Measurements from ENCODE around the gene MINDY2. TPM values are rescaled to one million over a fixed set of nuclear protein-coding genes. Genes with fewer than 3 reads are reported as not detected.

Gene MINDY2
- total and polyA plus RNA-seq, 2 donors (not counting 1 experiment from before 2014, with no cell fraction given), result 21.1 to 22.3 TPM

GRCh38 chr15:58770519-58770856, 614 bp upstream of the MINDY2 start:
- Histone ChIP-seq H3K4me3 (replicated peaks in 1 of 4; ENCODE audit: control extremely low read depth in 1 of 4, insufficient read depth in 1 of 4, low read depth in 3 of 4, low read length in 4 of 4) (peak overlapping the region; percentile 48 to 97 (median 59)), H3K4me1 (ENCODE audit: control insufficient read depth, extremely low read depth, insufficient read depth, low read length) (peaks cover 2% of the 10 kb centered on the region), H3K27ac (ENCODE audit: insufficient read depth, low read length) (peak overlapping the region; percentile 79), H3K9ac (ENCODE audit: insufficient read depth, low read length) (peak overlapping the region; percentile 43), H3K79me2 (ENCODE audit: control insufficient read depth, insufficient read depth, low read length) (peaks cover 35% of the 10 kb centered on the region), H3K27me3 (ENCODE audit: control insufficient read depth, insufficient read depth, low read length) (no peaks in the 10 kb centered on the region), H4K20me1 (ENCODE audit: control insufficient read depth, extremely low read depth, insufficient read depth, low read length) (no peaks in the 10 kb centered on the region), H3K4me2 (ENCODE audit: extremely low read depth, insufficient read depth, low read length) (peak overlapping the region; percentile 89), H2AFZ (ENCODE audit: low read length) (peak overlapping the region; percentile 70), H3K9me3 (ENCODE audit: control insufficient read depth, insufficient read depth, low read depth, low read length) (no peaks in the 10 kb centered on the region), H3K36me3 (ENCODE audit: control insufficient read depth, insufficient read depth, low read length) (no peaks in the 10 kb centered on the region)
- TF ChIP-seq EZH2 (IDR thresholded peaks at IDR 0.05; ENCODE audit: low read length, missing control alignments), result no peak
- TF ChIP-seq CTCF (conservative IDR thresholded peaks at IDR 0.05 in 1 of 2, IDR thresholded peaks at IDR 0.05 in 1 of 2; ENCODE audit: low read depth in 1 of 2, low read length in 2 of 2), result peak in 1 of 2 donors; percentile 18
- DNase-seq (ENCODE audit: low read depth in 2 of 2), result peak; percentile 84 to 95

DNA sequence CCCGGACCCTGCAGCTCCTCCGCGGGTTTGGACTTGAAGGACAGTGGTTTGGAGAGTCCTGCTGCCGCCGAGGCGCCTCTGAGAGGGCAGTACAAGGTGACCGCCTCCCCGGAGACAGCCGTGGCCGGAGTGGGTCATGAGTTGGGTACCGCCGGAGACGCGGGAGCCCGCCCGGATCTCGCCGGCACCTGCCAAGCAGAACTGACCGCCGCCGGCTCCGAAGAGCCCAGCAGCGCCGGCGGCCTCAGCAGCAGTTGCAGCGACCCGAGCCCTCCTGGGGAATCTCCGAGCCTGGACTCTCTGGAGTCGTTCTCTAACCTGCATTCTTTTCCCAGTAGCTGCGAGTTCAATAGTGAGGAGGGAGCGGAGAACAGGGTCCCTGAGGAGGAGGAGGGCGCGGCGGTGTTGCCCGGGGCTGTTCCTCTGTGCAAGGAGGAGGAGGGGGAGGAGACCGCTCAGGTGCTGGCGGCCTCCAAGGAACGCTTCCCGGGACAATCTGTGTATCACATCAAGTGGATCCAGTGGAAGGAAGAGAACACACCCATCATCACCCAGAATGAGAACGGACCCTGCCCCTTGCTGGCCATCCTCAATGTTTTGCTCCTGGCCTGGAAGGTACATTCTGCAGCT, 634 bp downstream of the MINDY2 start:
- Histone ChIP-seq H3K4me1 (ENCODE audit: control insufficient read depth, extremely low read depth, insufficient read depth, low read length) (peaks cover 2% of the 10 kb centered on the region), H3K27ac (ENCODE audit: insufficient read depth, low read length) (peak overlapping the region; percentile 83), H3K9me3 (ENCODE audit: control insufficient read depth, insufficient read depth, low read depth, low read length) (no peaks in the 10 kb centered on the region), H3K4me3 (replicated peaks in 1 of 4; ENCODE audit: control extremely low read depth in 1 of 4, insufficient read depth in 1 of 4, low read depth in 3 of 4, low read length in 4 of 4) (peak overlapping the region; percentile 85 to 97 (median 95)), H3K79me2 (ENCODE audit: control insufficient read depth, insufficient read depth, low read length) (peaks cover 41% of the 10 kb centered on the region), H3K9ac (ENCODE audit: insufficient read depth, low read length) (peak overlapping the region; percentile 89), H4K20me1 (ENCODE audit: control insufficient read depth, extremely low read depth, insufficient read depth, low read length) (peaks cover 3% of the 10 kb centered on the region), H3K4me2 (ENCODE audit: extremely low read depth, insufficient read depth, low read length) (peak overlapping the region; percentile 90), H2AFZ (ENCODE audit: low read length) (peak overlapping the region; percentile 61), H3K27me3 (ENCODE audit: control insufficient read depth, insufficient read depth, low read length) (no peaks in the 10 kb centered on the region), H3K36me3 (ENCODE audit: control insufficient read depth, insufficient read depth, low read length) (no peaks in the 10 kb centered on the region)
- TF ChIP-seq CTCF (conservative IDR thresholded peaks at IDR 0.05 in 1 of 2, IDR thresholded peaks at IDR 0.05 in 1 of 2; ENCODE audit: low read depth in 1 of 2, low read length in 2 of 2), result no peak
- no peak for TF ChIP-seq EZH2 (IDR thresholded peaks at IDR 0.05; ENCODE audit: low read length, missing control alignments)
- DNase-seq (ENCODE audit: low read depth in 2 of 2), result peak in 1 of 2 donors; percentile 30

DNA sequence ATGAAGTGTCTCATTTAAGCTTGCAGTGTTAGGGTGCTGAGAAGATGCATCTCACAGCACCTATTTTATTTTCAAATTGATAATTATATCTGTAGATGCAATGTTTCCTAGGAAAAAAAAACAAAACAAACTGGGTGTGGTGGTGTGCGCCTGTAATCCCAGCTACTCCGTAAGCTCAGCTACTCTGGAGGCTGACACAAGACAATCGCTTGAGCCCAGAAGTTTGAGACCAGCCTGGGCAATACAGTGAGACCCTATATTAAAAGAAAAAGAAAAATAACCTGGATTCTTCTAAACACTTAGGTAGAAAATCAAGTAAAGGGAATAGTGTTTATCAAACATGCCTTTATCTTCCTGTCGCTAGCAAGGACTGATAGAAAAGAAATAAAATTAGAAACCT, 1.9 kb downstream of the MINDY2 start:
- TF ChIP-seq EZH2 (IDR thresholded peaks at IDR 0.05; ENCODE audit: low read length, missing control alignments) (no peak), CTCF (conservative IDR thresholded peaks at IDR 0.05 in 1 of 2, IDR thresholded peaks at IDR 0.05 in 1 of 2; ENCODE audit: low read depth in 1 of 2, low read length in 2 of 2) (no peak)
- no peak for DNase-seq (ENCODE audit: low read depth in 2 of 2)
- no peaks in the 10 kb centered on the region for H3K36me3 ChIP-seq (ENCODE audit: control insufficient read depth, insufficient read depth, low read length)
- peak overlapping the region; percentile 85 to 97 (median 95) for H3K4me3 ChIP-seq (replicated peaks in 1 of 4; ENCODE audit: control extremely low read depth in 1 of 4, insufficient read depth in 1 of 4, low read depth in 3 of 4, low read length in 4 of 4)
- no peak overlapping the region for H3K27ac ChIP-seq (ENCODE audit: insufficient read depth, low read length)
- no peaks in the 10 kb centered on the region for H3K27me3 ChIP-seq (ENCODE audit: control insufficient read depth, insufficient read depth, low read length)
- H3K4me2 ChIP-seq (ENCODE audit: extremely low read depth, insufficient read depth, low read length), result peak overlapping the region; percentile 90
- peaks cover 46% of the 10 kb centered on the region for H3K79me2 ChIP-seq (ENCODE audit: control insufficient read depth, insufficient read depth, low read length)
- peaks cover 3% of the 10 kb centered on the region for H4K20me1 ChIP-seq (ENCODE audit: control insufficient read depth, extremely low read depth, insufficient read depth, low read length)
- H3K9ac ChIP-seq (ENCODE audit: insufficient read depth, low read length), result no peak overlapping the region
- H2AFZ ChIP-seq (ENCODE audit: low read length), result no peak overlapping the region
- H3K4me1 ChIP-seq (ENCODE audit: control insufficient read depth, extremely low read depth, insufficient read depth, low read length), result peaks cover 2% of the 10 kb centered on the region
- no peaks in the 10 kb centered on the region for H3K9me3 ChIP-seq (ENCODE audit: control insufficient read depth, insufficient read depth, low read depth, low read length)

All from fibroblast of lung (primary cell).